ENCODE results near the gene TGFB2.
A peak's percentile ranks its signal among the peaks of the same experiment; 100 is the strongest.

The TGFB2 gene

GRCh38 chr1:218395916-218396315 is 50.8 kb downstream of the TGFB2 start:
- no peaks in the 10 kb centered on the region for H3K27me3 ChIP-seq (ENCODE audit: control insufficient read depth in 1 of 2, insufficient read depth in 1 of 2, low read length in 2 of 2)
- H3K23ac ChIP-seq (ENCODE audit: low read length in 2 of 2), result no peak overlapping the region
- H3K27ac ChIP-seq (ENCODE audit: low read length, poor library complexity, severe bottlenecking), result no peak overlapping the region
- no peaks in the 10 kb centered on the region for H3K9me3 ChIP-seq (ENCODE audit: control insufficient read depth, low read length)
- no peak for DNase-seq
- no peak overlapping the region for H2BK15ac ChIP-seq (ENCODE audit: low read depth, poor library complexity, severe bottlenecking)
- no peak overlapping the region for H3K4me2 ChIP-seq (ENCODE audit: low read length, poor library complexity, severe bottlenecking)
- H2BK5ac ChIP-seq (ENCODE audit: low read depth, low read length, poor library complexity, severe bottlenecking), result no peak overlapping the region
- 60% methylated on average over 1 of the region's 1 CpG for WGBS
- no peak overlapping the region for H4K8ac ChIP-seq (ENCODE audit: low read length)
- no peak overlapping the region for H3K4me3 ChIP-seq (ENCODE audit: insufficient read depth in 1 of 2, low read depth in 1 of 2, low read length in 2 of 2)
- no peak overlapping the region for H2AK5ac ChIP-seq (ENCODE audit: low read length, severe bottlenecking)
- no peak overlapping the region for H3K18ac ChIP-seq (ENCODE audit: low read depth in 1 of 2, low read length in 2 of 2)
- H3K36me3 ChIP-seq (ENCODE audit: control insufficient read depth in 1 of 2, insufficient read depth in 2 of 2, low read depth in 1 of 2, low read length in 2 of 2), result peaks cover 0 to 18% of the 10 kb centered on the region in 2 experiments
- H3K14ac ChIP-seq (ENCODE audit: low read length in 2 of 2), result no peak overlapping the region
- no peak overlapping the region for H2BK120ac ChIP-seq (ENCODE audit: low read depth, low read length)
- no peak overlapping the region for H2AFZ ChIP-seq (ENCODE audit: low read depth, low read length)
- H3K9ac ChIP-seq (ENCODE audit: low read length), result no peak overlapping the region
- H4K91ac ChIP-seq (ENCODE audit: low read length), result no peak overlapping the region
- H2BK12ac ChIP-seq (ENCODE audit: low read length in 2 of 2), result no peak overlapping the region
- H3K4me1 ChIP-seq (ENCODE audit: control insufficient read depth, insufficient read depth, low read depth, low read length), result peaks cover 15% of the 10 kb centered on the region
- peaks cover 21% of the 10 kb centered on the region for H3K79me1 ChIP-seq (replicated peaks; ENCODE audit: low read length, poor library complexity, severe bottlenecking)
- no peak overlapping the region for H3K4ac ChIP-seq (ENCODE audit: low read depth in 1 of 2, low read length in 2 of 2)

DNA sequence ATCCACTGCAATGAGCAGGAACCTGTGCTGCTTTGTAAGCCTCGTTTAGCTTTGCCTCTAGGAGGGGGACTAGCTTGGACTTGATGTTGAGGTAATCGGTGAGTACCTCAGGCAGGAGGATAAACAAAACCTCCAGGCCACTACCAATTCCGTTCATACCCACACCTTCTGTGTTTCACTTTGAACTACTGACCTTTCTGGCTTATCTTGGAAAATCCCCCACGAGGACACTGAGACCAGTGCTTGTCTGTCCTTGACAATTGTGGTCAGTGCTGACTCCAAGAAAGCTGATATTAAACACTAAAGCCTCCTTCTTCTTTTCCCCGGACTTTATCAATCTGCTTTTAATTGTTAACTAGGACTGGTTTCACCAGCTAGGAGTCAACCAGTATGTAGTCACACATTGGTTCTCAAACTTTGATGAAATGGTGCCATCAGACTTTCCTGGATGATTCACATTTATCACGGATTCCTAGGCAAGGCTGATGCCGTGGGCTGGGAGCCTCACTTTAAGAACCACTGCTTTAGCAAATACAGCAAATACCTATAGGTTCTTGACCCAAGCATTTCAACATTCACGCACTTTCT is 52.7 kb downstream of the TGFB2 start:
- H2BK120ac ChIP-seq (ENCODE audit: low read depth, low read length), result no peak overlapping the region
- no peak overlapping the region for H3K14ac ChIP-seq (ENCODE audit: low read length in 2 of 2)
- H3K9ac ChIP-seq (ENCODE audit: low read length), result no peak overlapping the region
- no peak overlapping the region for H2AFZ ChIP-seq (ENCODE audit: low read depth, low read length)
- WGBS, result 82% methylated on average over 8 of the region's 8 CpGs
- no peak overlapping the region for H2AK5ac ChIP-seq (ENCODE audit: low read length, severe bottlenecking)
- DNase-seq, result no peak
- H3K4ac ChIP-seq (ENCODE audit: low read depth in 1 of 2, low read length in 2 of 2), result no peak overlapping the region
- H2BK12ac ChIP-seq (ENCODE audit: low read length in 2 of 2), result no peak overlapping the region
- H3K27me3 ChIP-seq (ENCODE audit: control insufficient read depth in 1 of 2, insufficient read depth in 1 of 2, low read length in 2 of 2), result no peaks in the 10 kb centered on the region
- H3K9me3 ChIP-seq (ENCODE audit: control insufficient read depth, low read length), result no peaks in the 10 kb centered on the region
- peak overlapping the region; percentile 66 for H3K27ac ChIP-seq (ENCODE audit: low read length, poor library complexity, severe bottlenecking)
- H4K91ac ChIP-seq (ENCODE audit: low read length), result no peak overlapping the region
- H3K4me1 ChIP-seq (ENCODE audit: control insufficient read depth, insufficient read depth, low read depth, low read length), result peaks cover 15% of the 10 kb centered on the region
- no peak overlapping the region for H3K18ac ChIP-seq (ENCODE audit: low read depth in 1 of 2, low read length in 2 of 2)
- H2BK15ac ChIP-seq (ENCODE audit: low read depth, poor library complexity, severe bottlenecking), result no peak overlapping the region
- no peak overlapping the region for H4K8ac ChIP-seq (ENCODE audit: low read length)
- H3K36me3 ChIP-seq (ENCODE audit: control insufficient read depth in 1 of 2, insufficient read depth in 2 of 2, low read depth in 1 of 2, low read length in 2 of 2), result peaks cover 0 to 32% of the 10 kb centered on the region in 2 experiments
- no peak overlapping the region for H3K4me2 ChIP-seq (ENCODE audit: low read length, poor library complexity, severe bottlenecking)
- H3K23ac ChIP-seq (ENCODE audit: low read length in 2 of 2), result no peak overlapping the region
- no peak overlapping the region for H3K4me3 ChIP-seq (ENCODE audit: insufficient read depth in 1 of 2, low read depth in 1 of 2, low read length in 2 of 2)
- peaks cover 28% of the 10 kb centered on the region for H3K79me1 ChIP-seq (replicated peaks; ENCODE audit: low read length, poor library complexity, severe bottlenecking)
- H2BK5ac ChIP-seq (ENCODE audit: low read depth, low read length, poor library complexity, severe bottlenecking), result no peak overlapping the region

GRCh38 chr1:218400624-218401023 is 55.5 kb downstream of the TGFB2 start:
- Histone ChIP-seq H3K23ac (ENCODE audit: low read length in 2 of 2) (no peak overlapping the region), H3K9me3 (ENCODE audit: control insufficient read depth, low read length) (no peaks in the 10 kb centered on the region), H3K9ac (ENCODE audit: low read length) (no peak overlapping the region), H2AFZ (ENCODE audit: low read depth, low read length) (no peak overlapping the region), H2BK5ac (ENCODE audit: low read depth, low read length, poor library complexity, severe bottlenecking) (no peak overlapping the region), H3K4me1 (ENCODE audit: control insufficient read depth, insufficient read depth, low read depth, low read length) (peaks cover 15% of the 10 kb centered on the region), H4K91ac (ENCODE audit: low read length) (no peak overlapping the region), H4K8ac (ENCODE audit: low read length) (no peak overlapping the region), H3K4me2 (ENCODE audit: low read length, poor library complexity, severe bottlenecking) (no peak overlapping the region), H3K79me1 (replicated peaks; ENCODE audit: low read length, poor library complexity, severe bottlenecking) (peaks cover 28% of the 10 kb centered on the region), H3K4me3 (ENCODE audit: insufficient read depth in 1 of 2, low read depth in 1 of 2, low read length in 2 of 2) (no peak overlapping the region), H3K27me3 (ENCODE audit: control insufficient read depth in 1 of 2, insufficient read depth in 1 of 2, low read length in 2 of 2) (no peaks in the 10 kb centered on the region), H2BK12ac (ENCODE audit: low read length in 2 of 2) (no peak overlapping the region), H3K27ac (ENCODE audit: low read length, poor library complexity, severe bottlenecking) (no peak overlapping the region), H3K4ac (ENCODE audit: low read depth in 1 of 2, low read length in 2 of 2) (no peak overlapping the region), H3K18ac (ENCODE audit: low read depth in 1 of 2, low read length in 2 of 2) (no peak overlapping the region), H2BK120ac (ENCODE audit: low read depth, low read length) (no peak overlapping the region), H3K14ac (ENCODE audit: low read length in 2 of 2) (no peak overlapping the region), H2AK5ac (ENCODE audit: low read length, severe bottlenecking) (no peak overlapping the region), H3K36me3 (ENCODE audit: control insufficient read depth in 1 of 2, insufficient read depth in 2 of 2, low read depth in 1 of 2, low read length in 2 of 2) (peaks cover 6 to 36% of the 10 kb centered on the region in 2 experiments), H2BK15ac (ENCODE audit: low read depth, poor library complexity, severe bottlenecking) (no peak overlapping the region)
- 97% methylated on average over 3 of the region's 3 CpGs for WGBS
- no peak for DNase-seq

DNA sequence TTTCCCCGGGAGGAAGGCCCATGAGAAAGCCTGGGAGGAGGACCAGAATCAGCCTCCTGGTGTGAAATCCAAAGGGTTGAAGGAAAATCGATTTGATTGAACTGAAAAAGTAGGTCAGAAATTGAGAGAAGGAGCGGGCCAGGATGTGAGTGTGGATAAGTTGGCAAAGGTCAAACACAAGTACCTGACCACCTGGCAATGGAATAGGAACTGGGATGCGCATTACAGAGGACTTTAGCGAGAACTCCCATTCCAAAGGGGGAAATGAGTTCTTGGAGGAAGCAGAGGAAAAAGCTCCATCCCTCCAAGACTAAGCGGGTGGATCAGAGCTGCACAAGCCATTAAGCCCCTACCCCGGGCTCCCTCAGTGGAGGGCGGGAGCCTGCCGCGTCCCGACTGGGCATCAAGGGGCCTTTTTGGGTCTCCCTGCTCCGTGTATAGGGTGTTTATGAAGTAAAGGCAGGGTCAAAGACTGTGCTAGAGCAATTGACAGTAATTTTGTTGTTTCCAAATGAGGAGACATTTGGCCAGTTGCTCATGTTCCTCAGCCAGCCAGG is 56.4 kb downstream of the TGFB2 start:
- H3K18ac ChIP-seq (ENCODE audit: low read depth in 1 of 2, low read length in 2 of 2), result peak overlapping the region; percentile 45 to 64
- no peak overlapping the region for H4K91ac ChIP-seq (ENCODE audit: low read length)
- H2BK12ac ChIP-seq (ENCODE audit: low read length in 2 of 2), result peak overlapping the region; percentile 32 to 55
- H4K8ac ChIP-seq (ENCODE audit: low read length), result peak overlapping the region; percentile 4
- peaks cover 13% of the 10 kb centered on the region for H3K4me1 ChIP-seq (ENCODE audit: control insufficient read depth, insufficient read depth, low read depth, low read length)
- no peak overlapping the region for H3K4me2 ChIP-seq (ENCODE audit: low read length, poor library complexity, severe bottlenecking)
- H2BK5ac ChIP-seq (ENCODE audit: low read depth, low read length, poor library complexity, severe bottlenecking), result no peak overlapping the region
- DNase-seq, result no peak
- 96% methylated on average over 12 of the region's 12 CpGs for WGBS
- peaks cover 32% of the 10 kb centered on the region for H3K79me1 ChIP-seq (replicated peaks; ENCODE audit: low read length, poor library complexity, severe bottlenecking)
- H3K9me3 ChIP-seq (ENCODE audit: control insufficient read depth, low read length), result no peaks in the 10 kb centered on the region
- H2AK5ac ChIP-seq (ENCODE audit: low read length, severe bottlenecking), result no peak overlapping the region
- H3K23ac ChIP-seq (ENCODE audit: low read length in 2 of 2), result no peak overlapping the region
- no peak overlapping the region for H3K27ac ChIP-seq (ENCODE audit: low read length, poor library complexity, severe bottlenecking)
- no peak overlapping the region for H3K14ac ChIP-seq (ENCODE audit: low read length in 2 of 2)
- H2BK120ac ChIP-seq (ENCODE audit: low read depth, low read length), result no peak overlapping the region
- peaks cover 12 to 42% of the 10 kb centered on the region in 2 experiments for H3K36me3 ChIP-seq (ENCODE audit: control insufficient read depth in 1 of 2, insufficient read depth in 2 of 2, low read depth in 1 of 2, low read length in 2 of 2)
- H3K9ac ChIP-seq (ENCODE audit: low read length), result no peak overlapping the region
- H2AFZ ChIP-seq (ENCODE audit: low read depth, low read length), result no peak overlapping the region
- H3K4me3 ChIP-seq (ENCODE audit: insufficient read depth in 1 of 2, low read depth in 1 of 2, low read length in 2 of 2), result no peak overlapping the region
- no peak overlapping the region for H2BK15ac ChIP-seq (ENCODE audit: low read depth, poor library complexity, severe bottlenecking)
- no peaks in the 10 kb centered on the region for H3K27me3 ChIP-seq (ENCODE audit: control insufficient read depth in 1 of 2, insufficient read depth in 1 of 2, low read length in 2 of 2)
- H3K4ac ChIP-seq (ENCODE audit: low read depth in 1 of 2, low read length in 2 of 2), result peak overlapping the region in 1 of 2 experiments; percentile 62

Data from mesenchymal stem cell (in vitro differentiated cells and primary cell).